Measurements from ENCODE around the gene PKD1L1. TPM values are rescaled to one million over a fixed set of nuclear protein-coding genes. Genes with fewer than 3 reads are reported as not detected.

Gene PKD1L1
- total and polyA plus RNA-seq, 4 donors = 0.52 to 1.2 TPM; not detected in 2

- no peak for DNase-seq
- H3K27me3 ChIP-seq (ENCODE audit: control insufficient read depth in 1 of 2, insufficient read depth in 2 of 2, low read length in 1 of 2) = no peaks in the 10 kb centered on the region
- no peaks in the 10 kb centered on the region for H3K36me3 ChIP-seq (ENCODE audit: control insufficient read depth in 1 of 2, insufficient read depth in 2 of 2, low read length in 1 of 2)
- H3K27ac ChIP-seq (ENCODE audit: low read depth in 1 of 2, low read length in 2 of 2) = no peak overlapping the region
- no peaks in the 10 kb centered on the region for H3K9me3 ChIP-seq (ENCODE audit: control insufficient read depth, low read length)
- no peaks in the 10 kb centered on the region for H3K4me1 ChIP-seq (ENCODE audit: control insufficient read depth in 1 of 2, insufficient read depth in 2 of 2, low read length in 2 of 2)
- H3K4me3 ChIP-seq (ENCODE audit: low read length in 2 of 2) = no peak overlapping the region
- 88 to 93% methylated on average over 6 of the region's 6 CpGs for WGBS, 2 donors
- ATAC-seq (ENCODE audit: low FRiP score) = no peak
- intact Hi-C loops (cut with DNase I) = no loop called here
Observed at GRCh38 chr7:47938574-47939165, 9.6 kb downstream of the PKD1L1 start.

DNA sequence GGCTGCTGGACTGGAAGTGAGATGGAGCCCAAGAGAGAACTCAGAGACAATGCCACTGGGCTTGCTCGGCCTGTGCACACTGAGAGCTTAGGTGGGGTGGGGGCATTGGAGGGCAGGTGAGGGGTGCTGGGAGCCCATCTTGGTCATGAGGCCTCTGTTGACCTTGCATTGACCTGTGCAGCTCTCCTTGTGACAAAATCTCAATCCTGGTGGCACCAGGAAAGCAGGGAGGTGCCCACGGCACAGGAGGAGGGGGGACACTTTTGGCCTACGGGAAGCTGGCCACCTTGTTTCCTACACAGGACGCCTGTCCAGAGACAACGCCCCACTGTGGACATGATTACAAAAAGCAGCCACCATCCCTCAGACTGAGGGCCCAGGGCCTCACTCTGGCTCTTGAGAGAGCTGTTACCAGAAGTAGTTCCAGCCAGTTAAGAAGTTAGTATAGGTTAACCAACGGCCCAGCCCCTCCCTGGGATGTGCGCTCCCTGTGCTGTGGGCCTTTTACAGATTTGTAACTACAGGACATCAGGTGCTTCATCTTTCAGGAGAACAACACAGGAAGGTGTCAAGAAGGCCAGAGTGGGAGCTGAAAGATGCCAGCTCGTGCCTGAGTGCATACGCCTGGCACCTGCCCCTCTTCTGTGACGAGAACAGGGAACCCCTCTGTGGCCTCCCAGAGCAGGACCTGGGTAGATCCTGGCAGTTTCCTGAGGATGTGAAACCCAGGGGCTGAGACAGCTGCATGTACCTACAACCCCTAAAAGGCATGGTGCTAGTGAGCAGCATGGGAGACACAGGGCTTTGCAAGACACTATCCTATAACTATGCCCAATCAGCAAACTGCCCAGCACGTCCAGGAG, 10.3 kb downstream of the PKD1L1 start:
- DNase-seq = no peak
- no peaks in the 10 kb centered on the region for H3K4me1 ChIP-seq (ENCODE audit: control insufficient read depth in 1 of 2, insufficient read depth in 2 of 2, low read length in 2 of 2)

GRCh38 chr7:47937065-47937687, 11.1 kb downstream of the PKD1L1 start:
- no peaks in the 10 kb centered on the region for H3K4me1 ChIP-seq (ENCODE audit: control insufficient read depth in 1 of 2, insufficient read depth in 2 of 2, low read length in 2 of 2)
- H3K27ac ChIP-seq (ENCODE audit: low read depth in 1 of 2, low read length in 2 of 2) = no peak overlapping the region
- intact Hi-C loops (cut with DNase I) = no loop called here
- no peak overlapping the region for H3K4me3 ChIP-seq (ENCODE audit: low read length in 2 of 2)
- WGBS, 2 donors = 69 to 74% methylated on average over 13 to 17 of the region's 17 CpGs
- H3K36me3 ChIP-seq (ENCODE audit: control insufficient read depth in 1 of 2, insufficient read depth in 2 of 2, low read length in 1 of 2) = no peaks in the 10 kb centered on the region
- ATAC-seq (ENCODE audit: low FRiP score) (no peak), DNase-seq (peak in 1 of 2 donors; percentile 66)
- H3K27me3 ChIP-seq (ENCODE audit: control insufficient read depth in 1 of 2, insufficient read depth in 2 of 2, low read length in 1 of 2) = no peaks in the 10 kb centered on the region
- H3K9me3 ChIP-seq (ENCODE audit: control insufficient read depth, low read length) = no peaks in the 10 kb centered on the region

More for the DNA sequence above, 10.3 kb downstream of the PKD1L1 start:
- no peaks in the 10 kb centered on the region for H3K36me3 ChIP-seq (ENCODE audit: control insufficient read depth in 1 of 2, insufficient read depth in 2 of 2, low read length in 1 of 2)
- intact Hi-C loops (cut with DNase I) = no loop called here
- 89 to 95% methylated on average over 11 of the region's 11 CpGs for WGBS, 2 donors
- no peaks in the 10 kb centered on the region for H3K9me3 ChIP-seq (ENCODE audit: control insufficient read depth, low read length)
- H3K27ac ChIP-seq (ENCODE audit: low read depth in 1 of 2, low read length in 2 of 2) = no peak overlapping the region
- no peak overlapping the region for H3K4me3 ChIP-seq (ENCODE audit: low read length in 2 of 2)
- no peaks in the 10 kb centered on the region for H3K27me3 ChIP-seq (ENCODE audit: control insufficient read depth in 1 of 2, insufficient read depth in 2 of 2, low read length in 1 of 2)
- ATAC-seq (ENCODE audit: low FRiP score) = no peak

GRCh38 chr7:47936323-47936722, 11.9 kb downstream of the PKD1L1 start:
- DNase-seq (peak in 1 of 2 donors; percentile 28), ATAC-seq (ENCODE audit: low FRiP score) (no peak)
- H3K4me1 ChIP-seq (ENCODE audit: control insufficient read depth in 1 of 2, insufficient read depth in 2 of 2, low read length in 2 of 2) = no peaks in the 10 kb centered on the region
- H3K27me3 ChIP-seq (ENCODE audit: control insufficient read depth in 1 of 2, insufficient read depth in 2 of 2, low read length in 1 of 2) = no peaks in the 10 kb centered on the region
- 86 to 92% methylated on average over 4 of the region's 4 CpGs for WGBS, 2 donors
- H3K9me3 ChIP-seq (ENCODE audit: control insufficient read depth, low read length) = no peaks in the 10 kb centered on the region
- no peak overlapping the region for H3K4me3 ChIP-seq (ENCODE audit: low read length in 2 of 2)
- H3K36me3 ChIP-seq (ENCODE audit: control insufficient read depth in 1 of 2, insufficient read depth in 2 of 2, low read length in 1 of 2) = no peaks in the 10 kb centered on the region
- no peak overlapping the region for H3K27ac ChIP-seq (ENCODE audit: low read depth in 1 of 2, low read length in 2 of 2)
- intact Hi-C loops (cut with DNase I) = no loop called here

- Histone ChIP-seq H3K27ac (ENCODE audit: low read depth in 1 of 2, low read length in 2 of 2) (no peak overlapping the region), H3K36me3 (ENCODE audit: control insufficient read depth in 1 of 2, insufficient read depth in 2 of 2, low read length in 1 of 2) (no peaks in the 10 kb centered on the region), H3K4me1 (ENCODE audit: control insufficient read depth in 1 of 2, insufficient read depth in 2 of 2, low read length in 2 of 2) (no peaks in the 10 kb centered on the region), H3K27me3 (ENCODE audit: control insufficient read depth in 1 of 2, insufficient read depth in 2 of 2, low read length in 1 of 2) (no peaks in the 10 kb centered on the region), H3K9me3 (ENCODE audit: control insufficient read depth, low read length) (no peaks in the 10 kb centered on the region), H3K4me3 (ENCODE audit: low read length in 2 of 2) (no peak overlapping the region)
- ATAC-seq (ENCODE audit: low FRiP score) = no peak
- intact Hi-C loops (cut with DNase I) = no loop called here
- WGBS, 2 donors = 91 to 93% methylated on average over 10 of the region's 10 CpGs
- peak in 1 of 2 donors; percentile 51 for DNase-seq
Observed at GRCh38 chr7:47935336-47935735, 12.9 kb downstream of the PKD1L1 start.

DNA sequence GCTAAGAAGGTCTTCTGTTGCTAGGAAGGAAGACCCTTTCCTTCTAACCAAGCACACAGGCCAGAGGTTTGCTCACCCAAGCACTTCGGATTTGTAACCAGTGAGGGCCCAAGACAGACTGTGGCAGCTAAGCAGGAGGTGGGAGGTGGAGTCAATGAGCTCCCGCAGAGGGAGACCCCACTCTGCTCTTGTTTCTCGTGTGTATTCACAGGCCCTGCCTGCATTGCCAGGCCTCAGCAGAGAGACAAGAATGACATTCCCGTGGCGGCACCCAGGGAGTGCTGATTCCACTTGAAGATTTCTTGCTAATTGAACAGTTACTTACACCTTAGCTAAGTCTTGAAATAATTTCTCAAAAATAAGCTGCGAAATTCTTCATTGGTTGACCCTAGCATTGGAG, 13.4 kb downstream of the PKD1L1 start:
- no peak overlapping the region for H3K27ac ChIP-seq (ENCODE audit: low read depth in 1 of 2, low read length in 2 of 2)
- ATAC-seq (ENCODE audit: low FRiP score) (no peak), DNase-seq (peak in 1 of 2 donors; percentile 51)
- H3K9me3 ChIP-seq (ENCODE audit: control insufficient read depth, low read length) = no peaks in the 10 kb centered on the region
- no peaks in the 10 kb centered on the region for H3K4me1 ChIP-seq (ENCODE audit: control insufficient read depth in 1 of 2, insufficient read depth in 2 of 2, low read length in 2 of 2)
- no peak overlapping the region for H3K4me3 ChIP-seq (ENCODE audit: low read length in 2 of 2)
- WGBS, 2 donors = 89 to 90% methylated on average over 6 of the region's 6 CpGs
- intact Hi-C loops (cut with DNase I) = no loop called here
- H3K36me3 ChIP-seq (ENCODE audit: control insufficient read depth in 1 of 2, insufficient read depth in 2 of 2, low read length in 1 of 2) = no peaks in the 10 kb centered on the region
- H3K27me3 ChIP-seq (ENCODE audit: control insufficient read depth in 1 of 2, insufficient read depth in 2 of 2, low read length in 1 of 2) = no peaks in the 10 kb centered on the region

DNA sequence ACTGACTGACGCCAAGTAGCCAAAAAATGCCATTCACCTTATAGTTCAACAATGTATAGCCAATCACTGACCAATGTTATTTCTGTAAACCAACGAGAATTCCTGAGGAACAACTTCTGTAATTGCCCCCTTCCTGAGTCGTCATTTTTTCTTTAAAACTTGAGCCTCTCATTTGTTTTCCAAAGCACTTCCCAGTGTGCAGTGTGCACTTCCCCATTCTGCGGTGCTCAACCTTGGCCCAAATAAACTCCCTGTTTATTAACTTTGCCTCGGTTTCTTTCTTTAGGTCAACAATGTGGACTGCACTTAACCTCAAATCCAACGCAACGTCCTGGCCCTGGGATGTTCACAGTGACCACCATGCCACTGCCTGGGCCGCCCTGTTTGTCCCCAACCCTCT, 15.1 kb downstream of the PKD1L1 start:
- intact Hi-C loops (cut with DNase I) = no loop called here
- ATAC-seq (ENCODE audit: low FRiP score) (no peak), DNase-seq (peak in 1 of 2 donors; percentile 30)
- no peaks in the 10 kb centered on the region for H3K4me1 ChIP-seq (ENCODE audit: control insufficient read depth in 1 of 2, insufficient read depth in 2 of 2, low read length in 2 of 2)
- H3K36me3 ChIP-seq (ENCODE audit: control insufficient read depth in 1 of 2, insufficient read depth in 2 of 2, low read length in 1 of 2) = no peaks in the 10 kb centered on the region
- 87 to 92% methylated on average over 8 of the region's 8 CpGs for WGBS, 2 donors
- no peak overlapping the region for H3K4me3 ChIP-seq (ENCODE audit: low read length in 2 of 2)
- H3K27ac ChIP-seq (ENCODE audit: low read depth in 1 of 2, low read length in 2 of 2) = no peak overlapping the region
- no peaks in the 10 kb centered on the region for H3K27me3 ChIP-seq (ENCODE audit: control insufficient read depth in 1 of 2, insufficient read depth in 2 of 2, low read length in 1 of 2)
- no peaks in the 10 kb centered on the region for H3K9me3 ChIP-seq (ENCODE audit: control insufficient read depth, low read length)

GRCh38 chr7:47932466-47933037, 15.7 kb downstream of the PKD1L1 start:
- no peak overlapping the region for H3K4me3 ChIP-seq (ENCODE audit: low read length in 2 of 2)
- H3K4me1 ChIP-seq (ENCODE audit: control insufficient read depth in 1 of 2, insufficient read depth in 2 of 2, low read length in 2 of 2) = no peaks in the 10 kb centered on the region
- no peaks in the 10 kb centered on the region for H3K9me3 ChIP-seq (ENCODE audit: control insufficient read depth, low read length)
- H3K36me3 ChIP-seq (ENCODE audit: control insufficient read depth in 1 of 2, insufficient read depth in 2 of 2, low read length in 1 of 2) = no peaks in the 10 kb centered on the region
- no peaks in the 10 kb centered on the region for H3K27me3 ChIP-seq (ENCODE audit: control insufficient read depth in 1 of 2, insufficient read depth in 2 of 2, low read length in 1 of 2)
- H3K27ac ChIP-seq (ENCODE audit: low read depth in 1 of 2, low read length in 2 of 2) = no peak overlapping the region
- DNase-seq (peak in 1 of 2 donors; percentile 67), ATAC-seq (ENCODE audit: low FRiP score) (peak; percentile 20)
- intact Hi-C loops (cut with DNase I) = no loop called here
- 70 to 80% methylated on average over 11 of the region's 11 CpGs for WGBS, 2 donors
